ENCODE data around the gene GLT6D1.

DNA sequence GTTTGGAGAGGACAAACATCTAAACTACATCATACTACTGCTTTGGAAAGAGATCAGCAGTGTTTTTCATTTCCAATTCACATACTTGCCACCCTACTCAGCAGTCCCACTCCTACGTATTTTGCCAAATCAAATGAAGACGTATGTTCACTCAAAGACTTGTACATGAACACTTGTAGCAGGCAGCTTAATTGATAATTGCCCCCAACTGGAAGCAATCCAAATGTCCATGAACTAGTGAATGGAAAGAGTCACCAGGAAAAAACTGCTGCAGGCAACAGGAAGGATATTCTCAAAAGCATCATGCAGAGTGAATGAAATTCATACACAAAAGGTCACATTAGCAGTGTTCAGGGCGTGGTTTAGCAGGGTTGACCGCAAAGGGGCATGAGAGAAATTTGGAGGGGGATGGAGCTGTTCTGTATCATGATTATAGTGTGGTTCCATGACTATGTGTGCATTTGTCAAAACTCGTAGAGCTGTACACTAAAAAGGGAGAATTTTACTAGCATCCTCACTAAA is 39.0 kb downstream of the GLT6D1 start:
- no peak for TF ChIP-seq SP1 (IDR thresholded peaks at IDR 0.05; ENCODE audit: low read depth, low read length)
- TF ChIP-seq, protein P1, sequence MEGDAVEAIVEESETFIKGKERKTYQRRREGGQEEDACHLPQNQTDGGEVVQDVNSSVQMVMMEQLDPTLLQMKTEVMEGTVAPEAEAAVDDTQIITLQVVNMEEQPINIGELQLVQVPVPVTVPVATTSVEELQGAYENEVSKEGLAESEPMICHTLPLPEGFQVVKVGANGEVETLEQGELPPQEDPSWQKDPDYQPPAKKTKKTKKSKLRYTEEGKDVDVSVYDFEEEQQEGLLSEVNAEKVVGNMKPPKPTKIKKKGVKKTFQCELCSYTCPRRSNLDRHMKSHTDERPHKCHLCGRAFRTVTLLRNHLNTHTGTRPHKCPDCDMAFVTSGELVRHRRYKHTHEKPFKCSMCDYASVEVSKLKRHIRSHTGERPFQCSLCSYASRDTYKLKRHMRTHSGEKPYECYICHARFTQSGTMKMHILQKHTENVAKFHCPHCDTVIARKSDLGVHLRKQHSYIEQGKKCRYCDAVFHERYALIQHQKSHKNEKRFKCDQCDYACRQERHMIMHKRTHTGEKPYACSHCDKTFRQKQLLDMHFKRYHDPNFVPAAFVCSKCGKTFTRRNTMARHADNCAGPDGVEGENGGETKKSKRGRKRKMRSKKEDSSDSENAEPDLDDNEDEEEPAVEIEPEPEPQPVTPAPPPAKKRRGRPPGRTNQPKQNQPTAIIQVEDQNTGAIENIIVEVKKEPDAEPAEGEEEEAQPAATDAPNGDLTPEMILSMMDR (IDR thresholded peaks at IDR 0.05; ENCODE audit: control extremely low read depth in 1 of 3, insufficient read depth in 1 of 3, low read depth in 1 of 3, low read length in 3 of 3), result no peak
- TF ChIP-seq SP2 (IDR thresholded peaks at IDR 0.05; ENCODE audit: low read length), result no peak
- no peak for TF ChIP-seq NRF1 (IDR thresholded peaks at IDR 0.05; ENCODE audit: low read depth, low read length)
- TF ChIP-seq, protein P2, sequence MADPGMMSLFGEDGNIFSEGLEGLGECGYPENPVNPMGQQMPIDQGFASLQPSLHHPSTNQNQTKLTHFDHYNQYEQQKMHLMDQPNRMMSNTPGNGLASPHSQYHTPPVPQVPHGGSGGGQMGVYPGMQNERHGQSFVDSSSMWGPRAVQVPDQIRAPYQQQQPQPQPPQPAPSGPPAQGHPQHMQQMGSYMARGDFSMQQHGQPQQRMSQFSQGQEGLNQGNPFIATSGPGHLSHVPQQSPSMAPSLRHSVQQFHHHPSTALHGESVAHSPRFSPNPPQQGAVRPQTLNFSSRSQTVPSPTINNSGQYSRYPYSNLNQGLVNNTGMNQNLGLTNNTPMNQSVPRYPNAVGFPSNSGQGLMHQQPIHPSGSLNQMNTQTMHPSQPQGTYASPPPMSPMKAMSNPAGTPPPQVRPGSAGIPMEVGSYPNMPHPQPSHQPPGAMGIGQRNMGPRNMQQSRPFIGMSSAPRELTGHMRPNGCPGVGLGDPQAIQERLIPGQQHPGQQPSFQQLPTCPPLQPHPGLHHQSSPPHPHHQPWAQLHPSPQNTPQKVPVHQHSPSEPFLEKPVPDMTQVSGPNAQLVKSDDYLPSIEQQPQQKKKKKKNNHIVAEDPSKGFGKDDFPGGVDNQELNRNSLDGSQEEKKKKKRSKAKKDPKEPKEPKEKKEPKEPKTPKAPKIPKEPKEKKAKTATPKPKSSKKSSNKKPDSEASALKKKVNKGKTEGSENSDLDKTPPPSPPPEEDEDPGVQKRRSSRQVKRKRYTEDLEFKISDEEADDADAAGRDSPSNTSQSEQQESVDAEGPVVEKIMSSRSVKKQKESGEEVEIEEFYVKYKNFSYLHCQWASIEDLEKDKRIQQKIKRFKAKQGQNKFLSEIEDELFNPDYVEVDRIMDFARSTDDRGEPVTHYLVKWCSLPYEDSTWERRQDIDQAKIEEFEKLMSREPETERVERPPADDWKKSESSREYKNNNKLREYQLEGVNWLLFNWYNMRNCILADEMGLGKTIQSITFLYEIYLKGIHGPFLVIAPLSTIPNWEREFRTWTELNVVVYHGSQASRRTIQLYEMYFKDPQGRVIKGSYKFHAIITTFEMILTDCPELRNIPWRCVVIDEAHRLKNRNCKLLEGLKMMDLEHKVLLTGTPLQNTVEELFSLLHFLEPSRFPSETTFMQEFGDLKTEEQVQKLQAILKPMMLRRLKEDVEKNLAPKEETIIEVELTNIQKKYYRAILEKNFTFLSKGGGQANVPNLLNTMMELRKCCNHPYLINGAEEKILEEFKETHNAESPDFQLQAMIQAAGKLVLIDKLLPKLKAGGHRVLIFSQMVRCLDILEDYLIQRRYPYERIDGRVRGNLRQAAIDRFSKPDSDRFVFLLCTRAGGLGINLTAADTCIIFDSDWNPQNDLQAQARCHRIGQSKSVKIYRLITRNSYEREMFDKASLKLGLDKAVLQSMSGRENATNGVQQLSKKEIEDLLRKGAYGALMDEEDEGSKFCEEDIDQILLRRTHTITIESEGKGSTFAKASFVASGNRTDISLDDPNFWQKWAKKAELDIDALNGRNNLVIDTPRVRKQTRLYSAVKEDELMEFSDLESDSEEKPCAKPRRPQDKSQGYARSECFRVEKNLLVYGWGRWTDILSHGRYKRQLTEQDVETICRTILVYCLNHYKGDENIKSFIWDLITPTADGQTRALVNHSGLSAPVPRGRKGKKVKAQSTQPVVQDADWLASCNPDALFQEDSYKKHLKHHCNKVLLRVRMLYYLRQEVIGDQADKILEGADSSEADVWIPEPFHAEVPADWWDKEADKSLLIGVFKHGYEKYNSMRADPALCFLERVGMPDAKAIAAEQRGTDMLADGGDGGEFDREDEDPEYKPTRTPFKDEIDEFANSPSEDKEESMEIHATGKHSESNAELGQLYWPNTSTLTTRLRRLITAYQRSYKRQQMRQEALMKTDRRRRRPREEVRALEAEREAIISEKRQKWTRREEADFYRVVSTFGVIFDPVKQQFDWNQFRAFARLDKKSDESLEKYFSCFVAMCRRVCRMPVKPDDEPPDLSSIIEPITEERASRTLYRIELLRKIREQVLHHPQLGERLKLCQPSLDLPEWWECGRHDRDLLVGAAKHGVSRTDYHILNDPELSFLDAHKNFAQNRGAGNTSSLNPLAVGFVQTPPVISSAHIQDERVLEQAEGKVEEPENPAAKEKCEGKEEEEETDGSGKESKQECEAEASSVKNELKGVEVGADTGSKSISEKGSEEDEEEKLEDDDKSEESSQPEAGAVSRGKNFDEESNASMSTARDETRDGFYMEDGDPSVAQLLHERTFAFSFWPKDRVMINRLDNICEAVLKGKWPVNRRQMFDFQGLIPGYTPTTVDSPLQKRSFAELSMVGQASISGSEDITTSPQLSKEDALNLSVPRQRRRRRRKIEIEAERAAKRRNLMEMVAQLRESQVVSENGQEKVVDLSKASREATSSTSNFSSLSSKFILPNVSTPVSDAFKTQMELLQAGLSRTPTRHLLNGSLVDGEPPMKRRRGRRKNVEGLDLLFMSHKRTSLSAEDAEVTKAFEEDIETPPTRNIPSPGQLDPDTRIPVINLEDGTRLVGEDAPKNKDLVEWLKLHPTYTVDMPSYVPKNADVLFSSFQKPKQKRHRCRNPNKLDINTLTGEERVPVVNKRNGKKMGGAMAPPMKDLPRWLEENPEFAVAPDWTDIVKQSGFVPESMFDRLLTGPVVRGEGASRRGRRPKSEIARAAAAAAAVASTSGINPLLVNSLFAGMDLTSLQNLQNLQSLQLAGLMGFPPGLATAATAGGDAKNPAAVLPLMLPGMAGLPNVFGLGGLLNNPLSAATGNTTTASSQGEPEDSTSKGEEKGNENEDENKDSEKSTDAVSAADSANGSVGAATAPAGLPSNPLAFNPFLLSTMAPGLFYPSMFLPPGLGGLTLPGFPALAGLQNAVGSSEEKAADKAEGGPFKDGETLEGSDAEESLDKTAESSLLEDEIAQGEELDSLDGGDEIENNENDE (IDR thresholded peaks at IDR 0.05; ENCODE audit: insufficient replicate concordance, low read length), result no peak

Measured in H1 (cell line).